DOHH2 (cell line): Measurements from ENCODE around the gene HIGD2A.

Experiments
- H3F3A ChIP-seq: fragments of 200-600 bp; sonication (generic), shearing (Covaris generic); 2 replicates; pipeline ENCODE4 v1.6.0; 2016; ENCODE audit warnings: antibody characterized with exemption, mild to moderate bottlenecking; ENCODE audit not compliant: control insufficient read depth, insufficient read depth
- H3K27ac ChIP-seq: fragments of 200-600 bp; sonication (generic); 2 replicates; pipeline ENCODE4 v1.5.1; 2014; ENCODE audit warnings: low read depth, mild to moderate bottlenecking, low read length, moderate library complexity
- H3K27me3 ChIP-seq: fragments of 200-600 bp; sonication (generic); 2 replicates; pipeline ENCODE4 v1.6.1; 2014; ENCODE audit warnings: mild to moderate bottlenecking, low read length, mixed read lengths; ENCODE audit not compliant: control insufficient read depth
- H3K36me3 ChIP-seq: fragments of 200-600 bp; sonication (generic); 2 replicates; pipeline ENCODE4 v1.6.1; 2014; ENCODE audit warnings: mild to moderate bottlenecking, low read length, moderate library complexity, mixed read lengths; ENCODE audit not compliant: control insufficient read depth
- H3K4me1 ChIP-seq: fragments of 200-600 bp; sonication (generic); 2 replicates; pipeline ENCODE4 v1.6.1; 2014; ENCODE audit warnings: mild to moderate bottlenecking, low read length, mixed read lengths; ENCODE audit not compliant: control insufficient read depth
- H3K4me2 ChIP-seq: fragments of 200-600 bp; sonication (generic); 2 replicates; pipeline ENCODE4 v1.6.0; 2014; ENCODE audit warnings: mild to moderate bottlenecking, low read length, moderate library complexity
- H3K4me3 ChIP-seq: fragments of 200-600 bp; sonication (generic); 2 replicates; pipeline ENCODE4 v1.5.1; 2014; ENCODE audit warnings: mild to moderate bottlenecking, low read length, mixed read lengths
- H3K79me2 ChIP-seq: fragments of 200-600 bp; sonication (generic); 2 replicates; pipeline ENCODE4 v1.6.1; 2014; ENCODE audit warnings: mild to moderate bottlenecking, low read length, mixed read lengths; ENCODE audit not compliant: control insufficient read depth
- H3K9me2 ChIP-seq: fragments of 200-600 bp; sonication (generic); replicated peaks from 2 replicates; pipeline ENCODE4 v1.6.1; 2014; ENCODE audit warnings: mild to moderate bottlenecking, low read length, mixed read lengths; ENCODE audit not compliant: control insufficient read depth
- H3K9me3 ChIP-seq: fragments of 200-600 bp; sonication (generic); 2 replicates; pipeline ENCODE4 v1.6.1; 2014; ENCODE audit warnings: antibody characterized with exemption, low read length, mixed read lengths; ENCODE audit not compliant: control insufficient read depth, insufficient read depth
- H4K20me1 ChIP-seq: fragments of 200-600 bp; sonication (generic); 2 replicates; pipeline ENCODE4 v1.6.0; 2014; ENCODE audit warnings: low read depth, mild to moderate bottlenecking, antibody characterized with exemption, low read length, moderate library complexity; ENCODE audit not compliant: control insufficient read depth, insufficient read depth
- CTCF ChIP-seq: fragments of 200-600 bp; sonication (generic); IDR thresholded peaks from one replicate; pipeline ENCODE4 v1.5.1; 2014; ENCODE audit warnings: antibody characterized with exemption, mild to moderate bottlenecking, low read depth, low read length; ENCODE audit not compliant: poor library complexity, severe bottlenecking
- EZH2phosphoT487 ChIP-seq: fragments of 200-600 bp; sonication (generic); IDR thresholded peaks from 2 replicates; pipeline ENCODE4 v1.6.1; 2017; ENCODE audit warnings: borderline replicate concordance, mild to moderate bottlenecking, antibody characterized with exemption, low read length, moderate library complexity, mixed read lengths

HIGD2A gene

DNA sequence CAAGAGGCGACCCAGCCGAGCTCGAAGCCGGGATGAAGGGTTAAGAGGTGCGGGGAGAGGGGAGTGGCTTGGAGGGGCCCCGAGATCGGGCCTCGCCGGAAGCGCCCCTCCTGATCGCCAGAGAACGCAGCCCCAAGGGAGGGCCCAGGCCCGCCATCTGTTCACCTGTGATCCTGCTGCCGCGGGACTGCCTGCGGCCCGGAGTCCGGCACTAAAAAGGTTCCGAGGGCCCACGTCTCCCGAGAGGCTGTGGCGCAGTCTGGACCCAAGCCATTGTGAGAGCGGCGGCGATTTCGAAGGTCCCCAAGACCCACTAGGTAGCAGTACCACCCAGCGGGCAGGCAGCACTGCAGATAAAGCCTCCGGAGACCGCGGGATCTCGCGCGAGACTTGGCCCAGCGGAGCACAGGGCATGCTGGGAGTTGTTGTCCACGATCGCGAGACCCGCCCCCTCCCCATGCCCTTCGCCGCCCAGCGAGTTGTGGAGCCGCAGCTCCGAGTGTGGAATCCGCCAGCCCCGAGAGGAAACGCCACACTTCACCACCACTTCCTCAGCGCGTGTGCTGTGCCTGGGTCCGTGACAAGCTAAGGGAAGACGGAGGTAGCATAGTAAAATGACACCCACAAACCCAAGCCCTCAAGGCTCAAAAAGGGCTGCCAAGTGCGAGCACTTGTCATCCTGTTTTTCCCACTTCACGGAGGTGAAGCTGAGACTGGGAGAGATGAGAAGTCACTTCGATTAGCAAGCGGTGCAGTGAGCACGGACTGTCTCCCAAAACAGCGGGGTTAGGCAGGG lies 26.9 kb upstream of the HIGD2A start, which contains the start of gene KIAA1191:
KIAA1191 (minus strand) TSS at position 328 of the 796 bp plus-strand sequence. CDS start 2,256 bp downstream, outside the sequence.
- Histone ChIP-seq H3K9me3 (no peaks in the 10 kb centered on the region), H4K20me1 (peaks cover 7% of the 10 kb centered on the region; the same call in 1 of the 2 replicates), H3K27me3 (0 out of 2 replicates have a peak, but pooled peaks cover 3% of the 10 kb centered on the region), H3K4me3 (peak within 1 kb of the TSS; percentile 93), H3K27ac (peak within 1 kb of the TSS; percentile 52), H3K9me2 (no peaks in the 10 kb centered on the region), H3F3A (peaks cover 9% of the 10 kb centered on the region), H3K4me1 (peaks cover 35% of the 10 kb centered on the region), H3K4me2 (peak within 1 kb of the TSS; percentile 86), H3K79me2 (peaks cover 42% of the 10 kb centered on the region), H3K36me3 (peaks cover 25% of the 10 kb centered on the region)
- TF ChIP-seq EZH2phosphoT487 (no peak), CTCF (peak; percentile 32)

DNA sequence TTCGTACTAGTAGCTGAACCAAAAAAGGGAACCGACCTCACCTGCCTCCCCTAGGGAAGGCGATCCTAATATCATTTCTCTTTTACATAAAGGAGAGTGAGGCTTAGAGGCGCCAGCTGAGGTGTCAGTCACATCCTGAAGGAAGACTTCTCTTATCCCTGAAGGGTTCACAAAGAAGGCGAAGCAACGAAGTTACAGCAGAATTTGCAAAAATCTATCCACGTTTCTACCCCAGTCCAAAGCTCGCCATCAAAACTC lies 26.4 kb upstream of the HIGD2A start:
- H3K4me2 ChIP-seq = peak overlapping the region; percentile 86
- H3K27ac ChIP-seq = peak overlapping the region; percentile 52
- peak overlapping the region; percentile 93 for H3K4me3 ChIP-seq
- peaks cover 21% of the 10 kb centered on the region for H3K36me3 ChIP-seq
- H3K79me2 ChIP-seq = peaks cover 37% of the 10 kb centered on the region
- TF ChIP-seq EZH2phosphoT487 = no peak
- peaks cover 9% of the 10 kb centered on the region for H3F3A ChIP-seq
- peaks cover 35% of the 10 kb centered on the region for H3K4me1 ChIP-seq
- H4K20me1 ChIP-seq = peaks cover 7% of the 10 kb centered on the region; the same call in 1 of the 2 replicates
- no peaks in the 10 kb centered on the region for H3K9me3 ChIP-seq
- H3K27me3 ChIP-seq = 0 out of 2 replicates have a peak, but pooled peaks cover 3% of the 10 kb centered on the region
- no peaks in the 10 kb centered on the region for H3K9me2 ChIP-seq

GRCh38 chr5:176364765-176365350 lies 23.7 kb upstream of the HIGD2A start:
- H3K9me2 ChIP-seq = no peaks in the 10 kb centered on the region
- peaks cover 17% of the 10 kb centered on the region for H3K79me2 ChIP-seq
- no peaks in the 10 kb centered on the region for H3K9me3 ChIP-seq
- H3F3A ChIP-seq = peaks cover 9% of the 10 kb centered on the region
- TF ChIP-seq CTCF = no peak
- no peak for TF ChIP-seq EZH2phosphoT487
- H3K4me3 ChIP-seq = peak overlapping the region; percentile 88
- H3K27me3 ChIP-seq = 0 out of 2 replicates have a peak, but pooled peaks cover 3% of the 10 kb centered on the region
- peak overlapping the region; percentile 92 for H3K4me2 ChIP-seq
- peaks cover 30% of the 10 kb centered on the region for H3K4me1 ChIP-seq
- no peak overlapping the region for H3K27ac ChIP-seq
- no peaks in the 10 kb centered on the region for H4K20me1 ChIP-seq
- H3K36me3 ChIP-seq = peaks cover 3% of the 10 kb centered on the region; the same call in 1 of the 2 replicates
